ENCODE results near the gene NME9. TPM values are rescaled to one million over a fixed set of nuclear protein-coding genes. Genes with fewer than 3 reads are reported as not detected.

The NME9 gene
- total RNA-seq, 4 donors from 2014 or later = 1.3 to 5.0 TPM; not detected in 2

DNA sequence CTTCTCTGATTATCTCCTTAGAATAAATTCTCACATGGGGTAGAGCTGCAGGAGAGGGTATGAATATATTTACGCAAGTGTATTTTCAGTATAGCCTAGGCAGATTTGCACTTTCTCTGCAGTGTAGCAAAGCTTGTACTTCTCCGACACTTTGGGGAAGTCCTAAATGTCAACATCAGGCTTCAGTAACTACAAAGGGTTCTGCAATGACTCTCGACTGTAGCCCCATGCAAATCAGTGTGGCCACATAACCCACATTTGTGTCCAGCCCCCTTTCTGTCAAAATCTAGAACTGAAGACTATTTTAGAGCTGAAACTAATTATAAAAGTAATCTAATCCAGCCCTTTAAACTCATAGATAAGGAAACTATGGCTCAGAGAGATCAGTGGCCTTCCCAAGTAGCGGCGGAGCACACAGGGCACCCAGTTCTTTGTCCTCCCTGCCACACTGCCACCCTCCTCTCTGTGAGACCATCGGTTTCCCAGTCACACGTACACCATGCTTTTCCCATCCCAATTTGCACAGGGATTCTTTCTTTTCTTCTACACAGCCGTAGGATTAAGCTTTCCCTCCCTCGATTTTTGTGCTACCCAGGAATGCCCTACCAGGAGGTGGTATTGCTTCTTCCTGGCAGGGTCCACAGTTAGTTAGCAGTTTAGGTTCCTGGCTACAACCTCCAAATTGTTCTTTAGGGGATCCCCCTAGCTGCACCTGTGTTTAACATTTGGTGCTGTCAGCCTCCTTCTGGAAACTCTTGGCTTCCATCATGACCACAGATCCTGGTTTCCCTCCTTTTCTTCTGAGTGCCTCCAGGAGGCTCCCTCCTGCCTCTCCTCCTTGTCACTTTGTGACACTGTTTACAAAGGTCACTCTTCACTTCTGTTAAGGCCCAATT lies 41.7 kb upstream of the NME9 start:
- Histone ChIP-seq H3K36me3 (no peaks in the 10 kb centered on the region), H3K27ac (no peak overlapping the region), H3K27me3 (no peaks in the 10 kb centered on the region), H3K4me3 (no peak overlapping the region), H3K4me1 (peaks cover 11 to 13% of the 10 kb centered on the region in 2 donors), H3K9me3 (no peaks in the 10 kb centered on the region)
- no peak for DNase-seq
- TF ChIP-seq, protein P1, sequence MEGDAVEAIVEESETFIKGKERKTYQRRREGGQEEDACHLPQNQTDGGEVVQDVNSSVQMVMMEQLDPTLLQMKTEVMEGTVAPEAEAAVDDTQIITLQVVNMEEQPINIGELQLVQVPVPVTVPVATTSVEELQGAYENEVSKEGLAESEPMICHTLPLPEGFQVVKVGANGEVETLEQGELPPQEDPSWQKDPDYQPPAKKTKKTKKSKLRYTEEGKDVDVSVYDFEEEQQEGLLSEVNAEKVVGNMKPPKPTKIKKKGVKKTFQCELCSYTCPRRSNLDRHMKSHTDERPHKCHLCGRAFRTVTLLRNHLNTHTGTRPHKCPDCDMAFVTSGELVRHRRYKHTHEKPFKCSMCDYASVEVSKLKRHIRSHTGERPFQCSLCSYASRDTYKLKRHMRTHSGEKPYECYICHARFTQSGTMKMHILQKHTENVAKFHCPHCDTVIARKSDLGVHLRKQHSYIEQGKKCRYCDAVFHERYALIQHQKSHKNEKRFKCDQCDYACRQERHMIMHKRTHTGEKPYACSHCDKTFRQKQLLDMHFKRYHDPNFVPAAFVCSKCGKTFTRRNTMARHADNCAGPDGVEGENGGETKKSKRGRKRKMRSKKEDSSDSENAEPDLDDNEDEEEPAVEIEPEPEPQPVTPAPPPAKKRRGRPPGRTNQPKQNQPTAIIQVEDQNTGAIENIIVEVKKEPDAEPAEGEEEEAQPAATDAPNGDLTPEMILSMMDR (IDR thresholded peaks at IDR 0.05) = no peak
- TF ChIP-seq POLR2A (IDR thresholded peaks at IDR 0.05) = no peak
- intact Hi-C loops (cut with DNase I; ENCODE audit: low total_unique reads) = no loop called here

DNA sequence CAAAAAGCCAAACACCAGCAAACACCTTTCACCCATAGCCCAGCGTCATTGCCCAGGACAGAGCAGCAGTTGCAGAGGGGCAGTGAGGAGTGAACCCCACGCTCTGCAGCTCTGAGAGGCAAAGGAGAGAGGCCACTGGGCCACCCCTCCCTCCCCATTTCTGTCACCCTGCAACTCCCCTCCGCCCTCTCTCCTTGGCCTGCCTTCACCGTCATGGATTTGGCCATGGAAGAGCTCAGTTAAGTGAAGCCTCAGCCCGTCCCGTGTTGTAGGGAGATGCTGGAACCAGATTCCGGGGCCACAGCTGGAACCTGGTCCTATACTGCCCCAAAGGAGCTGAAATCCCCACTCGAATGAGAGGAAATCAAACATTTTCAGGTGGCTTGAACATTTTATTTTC lies 40.7 kb upstream of the NME9 start:
- Histone ChIP-seq H3K4me3 (no peak overlapping the region), H3K4me1 (peaks cover 9 to 13% of the 10 kb centered on the region in 2 donors), H3K27ac (no peak overlapping the region), H3K36me3 (no peaks in the 10 kb centered on the region), H3K27me3 (no peaks in the 10 kb centered on the region), H3K9me3 (no peaks in the 10 kb centered on the region)
- intact Hi-C loops (cut with DNase I; ENCODE audit: low total_unique reads) = no loop called here
- no peak for TF ChIP-seq POLR2A (IDR thresholded peaks at IDR 0.05)
- TF ChIP-seq, protein P1 (IDR thresholded peaks at IDR 0.05) = no peak
- no peak for DNase-seq

DNA sequence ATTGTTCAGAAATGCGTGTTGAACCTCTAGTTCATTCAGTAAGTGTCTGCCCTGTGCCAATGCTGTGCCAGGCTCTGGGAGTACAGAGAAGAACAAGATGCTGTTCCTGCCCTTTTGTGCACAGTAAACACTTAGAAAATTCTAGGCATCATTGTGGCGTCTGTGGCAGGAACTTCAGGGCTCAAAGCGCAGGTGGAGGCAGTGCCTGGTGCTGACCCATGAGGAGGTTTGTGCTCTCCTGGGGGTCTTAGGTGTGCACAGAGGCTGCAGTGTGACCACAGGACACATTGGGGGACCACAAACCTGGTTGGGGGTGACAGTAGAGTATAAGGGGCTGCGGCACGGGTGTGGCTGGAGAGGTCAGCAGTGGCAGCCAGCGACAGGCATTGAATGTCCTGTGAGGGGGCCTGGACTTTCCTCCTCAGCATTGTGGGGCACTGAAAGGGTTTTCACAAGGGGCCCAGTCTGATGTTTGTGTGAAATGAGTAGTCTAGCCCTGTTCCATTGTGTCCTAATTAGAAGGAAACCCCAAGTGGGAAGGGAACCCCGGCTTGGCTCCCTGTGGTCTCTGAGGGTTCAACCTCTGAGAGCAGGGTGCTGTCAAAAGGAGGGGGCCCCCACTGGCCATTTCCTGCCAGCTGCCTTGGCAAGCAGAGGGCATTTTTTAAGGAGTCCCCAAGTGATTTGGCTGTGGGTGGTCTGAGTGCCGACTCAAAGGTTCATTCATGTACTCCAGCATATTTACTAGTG lies 39.7 kb upstream of the NME9 start:
- Histone ChIP-seq H3K4me3 (no peak overlapping the region), H3K4me1 (peaks cover 0 to 13% of the 10 kb centered on the region in 2 donors), H3K27me3 (no peaks in the 10 kb centered on the region), H3K36me3 (no peaks in the 10 kb centered on the region), H3K27ac (peak overlapping the region; percentile 3 to 9), H3K9me3 (no peaks in the 10 kb centered on the region)
- TF ChIP-seq, protein P1 (IDR thresholded peaks at IDR 0.05) = no peak
- TF ChIP-seq POLR2A (IDR thresholded peaks at IDR 0.05) = no peak
- intact Hi-C loops (cut with DNase I; ENCODE audit: low total_unique reads) = no loop called here
- no peak for DNase-seq

DNA sequence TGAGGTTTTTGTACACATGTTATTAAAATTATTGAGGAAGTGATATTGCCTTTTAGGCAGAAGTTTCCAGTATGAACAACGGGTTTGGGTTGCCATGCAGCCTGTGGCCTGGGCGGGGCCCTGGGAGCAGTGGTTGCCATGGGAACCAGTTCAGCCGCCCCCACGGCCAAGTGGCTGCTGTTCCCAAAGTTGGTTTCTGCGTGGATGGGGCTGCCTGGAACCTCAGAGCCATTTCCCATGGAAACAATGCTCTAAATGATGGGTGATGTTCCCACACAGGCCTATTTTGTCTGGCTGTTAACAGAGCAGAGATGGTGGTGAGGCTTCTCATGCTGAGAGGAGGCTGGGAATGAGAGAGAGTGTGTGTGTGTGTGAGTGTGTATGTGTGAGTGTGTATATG lies 38.3 kb upstream of the NME9 start:
- H3K27me3 ChIP-seq = no peaks in the 10 kb centered on the region
- no peaks in the 10 kb centered on the region for H3K9me3 ChIP-seq
- TF ChIP-seq, protein P1 (IDR thresholded peaks at IDR 0.05) = no peak
- TF ChIP-seq POLR2A (IDR thresholded peaks at IDR 0.05) = no peak
- intact Hi-C loops (cut with DNase I; ENCODE audit: low total_unique reads) = no loop called here
- H3K4me3 ChIP-seq = no peak overlapping the region
- H3K4me1 ChIP-seq = peaks cover 0 to 13% of the 10 kb centered on the region in 2 donors
- peak in 1 of 2 donors; percentile 41 for DNase-seq
- no peaks in the 10 kb centered on the region for H3K36me3 ChIP-seq
- H3K27ac ChIP-seq = peak overlapping the region in 1 of 2 donors; percentile 18

Measured in uterus (tissue), 4 donors.